ENCODE results near the gene VANGL2. TPM values are rescaled to one million over a fixed set of nuclear protein-coding genes. Genes with fewer than 3 reads are reported as not detected.
A peak's percentile ranks its signal among the peaks of the same experiment; 100 is the strongest.

The VANGL2 gene
- 6.5 TPM for total RNA-seq

GRCh38 chr1:160400223-160400645 lies at the start of gene VANGL2:
TSS of gene VANGL2 (plus strand) at chr1:160400564. CDS start at chr1:160415838, 15,274 bp downstream.
- peak; percentile 77 for DNase-seq (ENCODE audit: low spot score)

DNA sequence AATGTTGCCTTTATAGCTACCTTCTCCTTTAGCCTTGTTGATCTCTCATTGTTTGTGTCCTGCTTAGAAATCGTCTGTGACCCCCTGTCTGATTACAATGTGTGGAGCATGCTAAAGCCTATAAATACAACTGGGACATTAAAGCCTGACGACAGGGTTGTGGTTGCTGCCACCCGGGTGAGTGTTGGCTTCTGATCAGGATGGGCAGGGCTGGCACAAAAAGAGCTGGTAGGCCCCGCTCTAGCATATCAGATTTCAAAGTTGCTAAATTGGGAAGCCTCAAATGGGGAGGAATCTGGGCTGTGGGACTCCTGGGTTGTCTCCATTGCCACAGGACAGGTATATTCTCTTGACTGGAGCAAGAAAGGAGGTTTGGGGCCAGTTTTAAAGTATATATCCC lies 48.7 kb upstream of the VANGL2 start:
- no peak for DNase-seq (ENCODE audit: low spot score)

DNA sequence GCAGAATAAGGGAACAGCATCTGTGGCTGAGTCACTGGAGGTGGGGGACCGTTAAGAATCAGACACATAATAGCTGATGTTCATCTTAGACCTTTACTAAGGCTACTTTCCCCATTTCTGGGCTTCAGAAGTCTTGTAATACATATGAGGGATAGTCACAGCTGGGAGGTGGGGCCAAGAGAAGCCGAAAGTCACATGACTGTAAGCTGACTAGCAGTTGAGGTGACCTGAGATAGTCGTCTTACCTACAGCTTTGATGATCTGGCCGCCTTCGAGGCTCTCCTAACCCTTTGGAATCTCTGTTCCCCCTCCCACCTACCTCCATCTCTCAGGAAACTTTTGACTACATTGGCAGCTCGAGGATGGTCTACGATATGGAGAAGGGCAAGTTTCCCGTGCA lies 47.8 kb upstream of the VANGL2 start:
- DNase-seq (ENCODE audit: low spot score), result no peak

DNA sequence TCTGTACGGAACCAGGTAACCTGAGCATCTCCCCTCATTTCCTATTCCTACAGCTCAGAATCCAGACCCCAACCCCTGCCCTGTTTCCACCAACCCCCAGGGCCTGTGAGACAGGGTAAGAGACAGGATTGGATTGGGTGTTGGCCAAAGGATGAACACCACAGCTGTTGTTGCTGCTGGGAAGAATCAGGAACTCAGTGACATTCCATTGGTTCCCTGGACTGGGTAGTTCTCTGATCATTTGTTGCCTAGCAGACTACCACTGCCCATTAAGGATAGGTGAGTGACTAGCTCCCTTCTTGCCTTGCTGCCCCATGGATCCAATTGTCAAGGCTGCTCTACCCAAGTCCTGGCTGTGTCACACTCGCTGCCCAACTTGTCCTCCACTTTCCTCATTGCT lies 47.1 kb upstream of the VANGL2 start:
- no peak for DNase-seq (ENCODE audit: low spot score)

DNA sequence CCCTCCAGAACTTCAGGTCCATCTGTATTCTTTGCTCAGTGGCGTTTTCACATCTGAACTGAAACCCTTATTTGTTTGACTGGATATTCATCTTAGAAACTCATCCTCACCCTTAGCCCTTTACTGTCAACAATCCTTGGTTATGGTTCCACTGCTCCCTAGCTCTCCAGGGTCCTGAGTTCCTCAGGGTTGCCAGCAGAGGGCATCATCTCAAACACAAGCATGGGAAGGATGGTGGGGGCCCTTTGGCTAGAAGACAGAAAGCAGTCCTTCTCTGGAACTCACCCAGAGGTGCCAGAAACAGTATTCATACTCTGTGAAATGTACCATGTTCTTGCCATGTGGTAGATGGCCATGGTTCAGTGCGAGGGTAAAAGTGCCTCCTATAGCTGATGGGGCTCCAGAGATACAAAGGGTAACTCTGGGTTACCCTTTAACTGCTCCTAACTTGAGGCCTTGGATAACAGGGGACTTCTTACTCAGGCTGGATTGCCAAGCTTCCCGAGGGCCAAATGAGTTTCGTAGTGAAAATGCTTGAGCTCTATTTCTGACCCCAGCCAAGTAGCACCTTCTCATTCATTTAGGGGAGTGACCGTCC lies 45.9 kb upstream of the VANGL2 start:
- DNase-seq (ENCODE audit: low spot score), result no peak

- no peak for DNase-seq (ENCODE audit: low spot score)
These were observed 42.9 kb upstream of the VANGL2 start for GRCh38 chr1:160357286-160358002.

- DNase-seq (ENCODE audit: low spot score), result no peak
These were observed 42.3 kb upstream of the VANGL2 start for GRCh38 chr1:160358073-160358472.

- no peak for DNase-seq (ENCODE audit: low spot score)
These were observed 40.7 kb upstream of the VANGL2 start for GRCh38 chr1:160359559-160360226.

DNA sequence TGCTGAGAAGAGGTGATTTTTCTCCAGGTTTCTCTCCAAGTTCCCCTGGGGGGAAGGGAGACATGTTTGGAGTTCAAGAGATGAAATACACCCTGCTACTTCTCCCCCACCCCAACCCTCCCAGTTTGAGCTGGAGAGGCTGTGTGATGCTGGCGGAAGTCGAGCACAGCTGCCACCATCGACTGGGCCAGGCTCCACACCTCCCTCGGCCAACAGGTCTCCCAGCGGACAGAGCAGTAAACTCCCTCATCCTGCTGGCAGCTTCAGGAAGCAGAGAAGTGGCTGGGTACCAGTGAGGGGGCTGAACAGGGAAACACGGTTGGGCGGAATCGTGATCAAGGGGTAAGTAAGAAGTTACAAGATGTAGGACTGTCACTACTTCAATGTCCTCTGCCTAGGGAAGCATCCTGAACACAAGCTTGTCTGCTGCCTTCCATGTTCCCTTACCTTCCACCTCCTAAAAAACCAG lies 40.1 kb upstream of the VANGL2 start:
- DNase-seq (ENCODE audit: low spot score), result no peak

DNA sequence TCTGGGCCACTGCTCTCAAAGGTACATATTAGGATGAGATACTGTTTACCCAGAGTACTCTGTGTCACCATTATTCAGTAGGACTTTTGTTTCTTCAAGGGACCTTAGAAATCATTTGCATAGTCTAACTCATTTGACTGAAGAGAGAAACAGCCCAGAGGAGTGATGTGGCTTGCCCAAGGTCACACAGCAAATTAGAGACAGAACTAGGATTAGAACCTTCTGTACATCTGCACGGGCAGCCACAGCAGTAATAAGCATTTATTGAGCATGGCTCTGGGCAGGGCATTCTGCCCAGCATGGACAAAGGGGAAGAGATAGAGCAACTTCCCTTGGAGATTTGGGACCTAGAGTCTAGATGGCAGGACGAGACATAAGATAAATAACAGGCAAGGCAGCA lies 39.2 kb upstream of the VANGL2 start:
- DNase-seq (ENCODE audit: low spot score), result no peak

DNA sequence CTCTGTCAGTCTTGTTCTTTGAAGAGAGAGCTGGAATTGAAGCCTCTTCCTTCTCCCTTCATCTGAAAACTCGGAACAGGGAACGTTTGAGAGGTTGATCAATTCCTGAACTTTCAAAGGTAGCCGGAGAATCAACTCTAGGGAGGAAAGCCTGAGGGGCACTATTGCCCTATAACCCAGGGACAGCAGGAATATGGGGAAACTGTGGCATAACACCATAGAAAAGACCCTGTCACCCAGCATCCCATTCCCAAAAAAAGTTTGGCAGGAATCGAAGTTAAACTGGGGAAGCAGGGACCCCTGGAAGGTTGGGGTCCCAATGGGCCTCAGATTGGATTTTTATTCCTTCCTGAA lies 38.6 kb upstream of the VANGL2 start:
- DNase-seq (ENCODE audit: low spot score), result no peak

DNA sequence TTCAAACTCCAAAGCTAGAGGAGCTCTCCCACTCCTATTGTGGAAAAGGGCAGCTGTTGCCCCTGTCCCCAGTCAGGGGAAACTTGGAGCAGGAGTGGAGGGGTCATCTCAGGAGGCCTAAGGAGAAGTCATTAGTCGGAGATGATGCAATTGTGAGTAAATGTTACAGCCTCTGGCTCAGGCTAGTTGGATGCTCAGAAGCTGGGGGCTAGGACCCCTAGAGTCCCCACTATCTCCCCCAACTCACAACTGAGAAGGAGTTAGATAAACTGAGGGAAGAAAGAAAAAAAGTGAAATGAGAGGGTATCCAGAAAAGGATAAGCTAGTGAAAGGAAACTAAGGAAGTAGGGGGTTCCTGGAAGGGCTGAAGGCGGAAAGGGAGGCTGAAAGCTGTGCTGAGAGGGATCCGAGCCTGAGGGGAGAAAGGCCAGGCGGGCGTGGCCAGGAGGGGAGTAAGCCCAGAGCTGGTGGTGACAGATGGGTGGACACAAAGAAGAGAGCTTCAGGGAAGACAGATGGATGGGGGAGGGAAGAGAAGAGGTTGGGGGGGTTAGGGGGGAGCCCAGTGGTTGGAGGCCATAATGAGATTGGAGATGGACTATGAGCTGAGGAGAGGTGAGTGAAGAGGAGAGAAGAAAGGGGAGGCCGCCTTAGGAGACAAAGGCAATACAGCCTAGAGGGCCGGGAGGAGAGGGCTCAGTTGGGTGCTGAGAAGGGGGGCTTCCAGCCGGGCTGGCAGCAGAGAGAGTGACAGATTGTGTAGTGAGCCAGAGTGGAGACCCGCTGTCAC lies 38.0 kb upstream of the VANGL2 start:
- no peak for DNase-seq (ENCODE audit: low spot score)

DNA sequence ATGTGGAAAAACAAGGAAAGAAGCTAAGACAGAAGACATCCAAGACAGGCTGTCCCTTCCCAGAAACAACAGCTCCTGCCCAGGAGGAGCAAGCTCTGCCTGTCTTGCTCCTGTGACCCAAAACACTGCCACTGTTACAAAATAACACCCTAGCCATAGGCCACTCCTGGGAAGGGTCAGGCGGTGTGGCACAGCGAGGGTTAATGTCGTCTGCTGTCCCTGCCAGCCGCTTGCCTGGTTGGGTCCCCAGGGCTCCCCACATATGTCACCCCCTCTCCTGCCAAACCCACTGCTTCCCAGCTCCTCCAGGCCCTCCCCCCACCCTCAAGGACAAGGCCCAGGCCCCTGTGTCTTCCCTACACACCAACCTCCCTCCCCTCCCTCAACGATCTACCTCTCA lies 37.4 kb upstream of the VANGL2 start:
- DNase-seq (ENCODE audit: low spot score), result no peak

DNA sequence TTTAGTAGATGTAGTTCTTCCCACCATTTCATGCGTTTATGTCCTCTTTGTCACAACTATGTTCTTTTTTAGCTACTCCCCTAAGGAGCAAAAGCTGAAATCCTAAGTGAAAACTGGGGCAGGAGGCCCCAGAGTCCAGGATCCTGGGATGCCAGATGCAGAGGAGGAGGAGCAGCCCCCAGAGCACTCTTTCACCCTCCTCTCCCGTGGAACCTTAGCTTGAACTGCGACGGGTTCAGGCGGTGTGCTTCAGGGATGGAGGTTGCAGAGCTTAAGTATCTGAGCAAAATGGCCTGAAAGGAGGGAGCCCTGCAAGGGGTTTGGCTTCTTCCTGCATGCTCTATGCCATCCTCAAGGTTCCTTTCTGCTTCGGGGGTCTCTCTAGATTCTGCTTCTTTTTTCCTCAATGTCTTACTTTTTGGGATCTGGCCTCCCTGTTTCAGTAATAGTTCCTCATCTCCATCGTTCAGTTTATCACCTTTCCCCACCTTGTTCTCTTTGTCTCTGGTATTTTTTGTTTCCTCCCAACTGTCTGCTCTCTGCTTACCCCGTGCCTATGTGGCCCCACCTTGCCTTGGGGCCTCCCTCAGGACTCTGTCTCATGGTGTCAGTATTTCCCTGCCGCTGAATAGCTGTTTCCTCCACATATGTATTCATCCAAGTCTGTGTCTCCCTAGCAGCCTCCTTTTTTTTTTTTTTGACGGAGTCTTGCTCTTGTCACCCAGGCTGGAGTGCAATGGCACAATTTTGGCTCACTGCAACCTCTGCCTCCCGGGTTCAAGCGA lies 36.2 kb upstream of the VANGL2 start:
- DNase-seq (ENCODE audit: low spot score), result no peak

GRCh38 chr1:160365325-160365724 lies 35.0 kb upstream of the VANGL2 start:
- no peak for DNase-seq (ENCODE audit: low spot score)

- DNase-seq (ENCODE audit: low spot score), result no peak
These were observed 33.4 kb upstream of the VANGL2 start, which contains the start of gene NHLH1 for GRCh38 chr1:160366731-160367515. TSS of gene NHLH1 (plus strand) at chr1:160367071. CDS start at chr1:160370732, 3,661 bp downstream.

GRCh38 chr1:160367516-160367900 lies 32.9 kb upstream of the VANGL2 start:
- DNase-seq (ENCODE audit: low spot score), result no peak

- DNase-seq (ENCODE audit: low spot score), result no peak
These were observed 32.1 kb upstream of the VANGL2 start for GRCh38 chr1:160367934-160368923.

GRCh38 chr1:160369087-160369486 lies 31.3 kb upstream of the VANGL2 start:
- DNase-seq (ENCODE audit: low spot score), result no peak
